Glomerular endothelial cell (primary cell): ENCODE results near the gene NPPB. TPM values are rescaled to one million over a fixed set of nuclear protein-coding genes. Genes with fewer than 3 reads are reported as not detected.
"Not testable (repeated sequence)": the region's sequence is repeated elsewhere in the genome, so short reads cannot be mapped to it uniquely, and the experiment has no call there.

Source experiments
- DNase-seq: peaks from one replicate; pipeline ENCODE4 v3.0.0-alpha.2; 2011; ENCODE audit warnings: low read depth, low spot score; ENCODE audit errors: extremely low read depth
- total RNA-seq: library from RNA; depleted of rRNA; stranded (reverse); fragments of >200 nt; gene quantifications from 2 replicates; pipeline ENCODE4 v1.2.3, GENCODE V29; 2015

The NPPB gene
- 0.34 and 1.5 TPM in 2 replicates for total RNA-seq

- no peak for DNase-seq
Observed at GRCh38 chr1:11858613-11858967, at the start of gene NPPB. TSS of gene NPPB (minus strand) at chr1:11858945. CDS start at chr1:11858833, 112 bp downstream.

DNA sequence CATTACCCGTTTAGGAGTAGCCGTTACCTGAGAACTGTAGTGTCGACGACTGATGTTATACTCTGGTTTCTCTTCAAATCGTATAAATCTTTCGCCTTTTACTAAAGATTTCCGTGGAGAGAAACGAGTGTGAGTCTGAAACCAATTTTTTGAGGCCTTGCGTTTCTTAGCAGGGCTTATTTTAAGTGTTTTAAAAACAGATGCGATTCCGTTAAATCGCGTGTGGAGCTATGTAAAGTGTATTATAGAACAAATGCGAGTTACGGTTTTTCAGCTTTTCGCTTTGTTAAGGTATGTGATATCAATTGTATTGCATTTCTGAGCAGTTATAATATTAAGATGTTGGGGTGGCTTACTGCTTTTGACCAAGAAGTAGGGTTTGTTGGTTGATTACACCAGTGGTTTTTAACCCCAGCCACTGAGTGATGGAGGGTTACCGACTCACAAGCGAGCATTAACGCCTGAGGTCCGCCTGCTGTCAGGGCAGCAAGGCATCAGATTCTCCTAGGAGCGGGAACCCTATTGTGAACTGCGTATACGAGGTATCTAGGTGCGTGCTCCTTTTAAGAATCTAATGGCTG lies 49.4 kb upstream of the NPPB start:
- peak; percentile 96 for DNase-seq

GRCh38 chr1:11907275-11908094 lies 48.7 kb upstream of the NPPB start:
- DNase-seq, result peak; percentile 91

DNA sequence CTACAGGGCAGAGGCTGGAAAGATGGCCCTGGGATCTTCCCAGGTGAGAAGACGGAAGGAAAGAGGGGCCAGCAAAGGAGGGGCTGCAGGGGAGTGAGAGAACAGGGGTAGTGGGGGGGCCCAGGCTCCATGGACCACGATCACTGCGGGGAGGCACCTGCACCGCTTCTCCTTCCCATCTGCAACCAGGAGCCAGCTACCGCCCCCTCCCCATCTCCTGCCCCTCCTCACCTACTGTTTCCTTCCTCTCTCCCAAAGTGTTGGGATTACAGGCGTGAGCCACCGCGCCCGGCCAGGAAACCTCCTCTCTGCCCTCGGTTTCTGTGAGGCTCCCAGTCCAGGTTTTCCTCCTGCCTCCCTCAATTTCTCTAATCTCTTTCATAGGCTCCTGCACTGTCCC lies 48.1 kb upstream of the NPPB start:
- DNase-seq, result no peak

- DNase-seq, result no peak
Observed at GRCh38 chr1:11904978-11905377, 46.2 kb upstream of the NPPB start.

DNA sequence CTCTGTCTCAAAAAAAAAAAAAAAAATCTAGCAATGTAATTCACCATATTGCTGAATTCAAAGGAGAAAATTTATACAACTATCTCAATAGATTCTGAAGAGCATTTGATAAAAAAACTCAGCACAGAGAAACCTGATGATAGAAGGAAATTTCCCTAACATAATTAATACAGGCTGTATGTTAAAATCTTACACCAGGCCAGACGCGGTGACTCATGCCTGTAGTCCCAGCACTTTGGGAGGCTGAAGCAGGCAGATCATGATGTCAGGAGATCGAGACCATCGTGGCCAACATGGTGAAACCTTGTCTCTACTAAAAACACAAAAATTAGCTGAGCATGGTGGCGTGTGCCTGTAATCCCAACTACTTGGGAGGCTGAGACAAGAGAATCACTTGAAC lies 45.4 kb upstream of the NPPB start:
- not testable (repeated sequence) for DNase-seq

DNA sequence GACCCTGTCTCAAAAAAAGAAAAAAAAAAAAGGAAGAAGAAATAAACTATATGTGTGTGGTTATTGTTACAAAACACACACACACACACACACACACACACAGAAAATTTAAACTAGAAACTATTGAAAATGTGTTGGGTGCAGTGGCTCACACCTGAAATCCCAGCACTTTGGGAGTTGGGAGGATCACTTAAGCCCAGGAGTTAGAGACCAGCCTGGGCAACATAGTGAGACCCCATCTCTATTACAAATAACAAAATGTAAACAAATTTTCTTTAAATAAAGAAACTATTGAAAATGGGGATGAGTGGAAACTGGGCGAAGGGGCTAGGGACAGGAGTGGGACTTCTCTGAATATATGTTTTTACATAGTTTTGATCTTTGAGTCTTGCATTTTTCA lies 44.5 kb upstream of the NPPB start:
- DNase-seq, result no peak

DNA sequence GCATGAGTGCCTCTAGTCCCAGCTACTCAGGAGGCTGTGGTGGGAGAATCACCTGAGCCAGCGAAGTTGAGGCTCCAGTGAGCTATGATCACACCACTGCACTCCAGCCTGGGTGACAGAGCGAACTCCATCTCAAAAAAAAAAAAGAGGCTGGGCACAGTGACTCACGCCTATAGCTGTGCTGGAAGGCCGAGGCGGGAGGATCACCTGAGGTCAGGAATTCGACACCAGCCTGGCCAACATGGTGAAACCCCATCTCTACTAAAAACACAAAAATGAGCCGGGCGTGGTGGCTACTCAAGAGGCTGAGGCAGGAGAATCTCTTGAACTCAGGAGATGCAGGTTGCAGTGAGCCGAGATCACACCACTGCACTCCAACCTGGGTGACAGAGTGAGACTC lies 42.7 kb upstream of the NPPB start:
- DNase-seq, result not testable (repeated sequence)

DNA sequence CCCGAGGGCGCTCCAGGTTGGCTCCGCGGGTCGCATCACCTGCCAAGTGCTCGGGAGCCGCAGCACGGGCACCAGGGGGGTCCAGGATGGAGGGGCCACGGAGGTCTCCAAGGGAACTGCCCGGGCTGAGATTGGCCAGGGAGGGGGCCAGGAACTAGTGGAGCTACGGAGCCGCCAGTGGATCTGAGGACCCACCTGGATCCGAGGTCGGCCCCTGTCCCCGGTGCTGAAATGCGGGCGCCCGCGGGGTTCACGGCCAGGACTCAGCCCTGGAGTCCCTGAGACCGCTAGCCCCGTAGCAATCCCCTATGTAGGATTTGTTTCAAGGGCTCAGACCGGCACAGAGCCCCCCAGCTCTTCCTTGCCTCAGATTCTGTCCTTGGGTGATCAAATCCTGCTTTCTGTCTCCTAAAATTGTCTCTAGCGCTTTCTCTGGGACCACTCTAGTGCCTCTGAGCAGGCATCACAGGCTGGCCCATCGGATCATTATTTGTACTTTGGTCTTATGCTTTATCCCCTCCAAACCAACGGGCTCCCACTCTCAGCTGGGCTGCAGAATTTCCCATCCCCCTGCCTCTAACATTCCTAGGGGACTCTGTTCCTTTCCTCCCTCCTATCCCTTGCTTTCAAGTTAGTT lies 40.2 kb upstream of the NPPB start:
- DNase-seq, result no peak

GRCh38 chr1:11898086-11898785 lies 39.5 kb upstream of the NPPB start:
- no peak for DNase-seq

- DNase-seq, result not testable (repeated sequence)
Observed at GRCh38 chr1:11894501-11894900, 35.8 kb upstream of the NPPB start.

- DNase-seq, result no peak
Observed at GRCh38 chr1:11893907-11894251, 35.1 kb upstream of the NPPB start.

DNA sequence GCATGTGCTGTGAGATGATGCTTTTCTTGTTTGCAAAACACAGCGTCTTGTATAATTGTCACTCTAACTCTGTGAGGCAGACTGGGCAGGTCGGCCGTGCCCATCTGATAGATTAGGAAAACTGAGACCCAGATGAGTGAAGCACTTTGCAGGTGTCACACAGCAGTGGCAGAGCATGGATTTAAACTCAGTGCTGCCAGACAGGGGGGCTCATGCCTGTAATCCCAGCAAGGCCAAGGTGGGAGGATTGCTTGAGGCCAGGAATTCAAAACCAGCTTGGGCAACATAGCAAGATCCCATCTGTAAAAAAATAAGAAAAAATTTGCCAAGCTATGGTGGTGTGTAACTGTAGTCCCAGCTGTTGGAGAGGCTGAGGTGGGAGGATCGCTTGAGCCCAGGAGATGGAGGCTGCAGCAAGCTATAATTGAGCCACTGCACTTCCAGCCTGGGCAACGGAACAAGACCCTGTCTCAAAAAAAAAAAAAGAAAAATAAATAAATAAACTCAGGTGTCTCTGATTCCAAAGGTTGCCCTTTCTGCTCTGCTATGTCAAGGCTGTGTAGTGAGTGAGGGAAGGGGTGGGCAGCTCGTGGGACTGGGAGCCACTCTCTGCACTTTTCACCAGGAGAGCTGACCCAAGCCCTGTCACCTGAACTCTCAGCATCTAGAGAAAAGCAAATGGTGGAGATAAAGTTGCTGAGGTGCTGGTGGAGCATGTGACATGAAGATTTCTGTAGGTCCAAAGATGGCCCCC lies 32.9 kb upstream of the NPPB start:
- no peak for DNase-seq

GRCh38 chr1:11888877-11889208 lies 30.1 kb upstream of the NPPB start:
- no peak for DNase-seq

DNA sequence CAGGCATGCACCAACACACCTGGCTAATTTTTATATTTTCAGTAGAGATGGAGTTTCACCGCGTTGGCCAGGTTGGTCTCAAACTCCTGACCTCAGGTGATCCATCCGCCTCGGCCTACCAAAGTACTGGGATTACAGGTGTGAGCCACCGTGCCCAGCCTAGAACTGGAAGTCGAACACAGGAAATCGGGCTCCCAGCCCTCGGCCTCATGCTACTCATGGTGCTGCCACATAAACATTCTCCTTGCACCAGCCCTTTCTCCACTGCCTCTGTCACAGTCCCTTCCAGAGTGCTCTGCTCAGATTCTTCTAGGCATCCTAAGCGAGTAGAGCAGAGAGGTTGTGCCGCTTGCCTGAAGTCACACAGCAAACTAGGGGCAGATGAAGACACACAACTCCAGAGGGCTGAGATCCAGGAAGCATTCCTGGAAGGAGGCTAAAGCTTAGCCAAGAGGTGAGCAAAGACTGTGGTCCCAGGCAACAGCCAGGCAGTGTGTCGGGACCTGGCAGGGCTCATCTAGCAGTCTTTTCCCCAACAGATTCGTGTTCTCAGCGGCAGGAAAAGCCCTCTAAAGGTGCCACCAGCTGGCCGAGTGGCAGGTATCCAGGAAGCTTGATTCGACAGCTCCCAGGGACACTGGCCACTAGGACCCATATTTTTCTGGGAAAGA lies 29.6 kb upstream of the NPPB start:
- DNase-seq, result no peak

DNA sequence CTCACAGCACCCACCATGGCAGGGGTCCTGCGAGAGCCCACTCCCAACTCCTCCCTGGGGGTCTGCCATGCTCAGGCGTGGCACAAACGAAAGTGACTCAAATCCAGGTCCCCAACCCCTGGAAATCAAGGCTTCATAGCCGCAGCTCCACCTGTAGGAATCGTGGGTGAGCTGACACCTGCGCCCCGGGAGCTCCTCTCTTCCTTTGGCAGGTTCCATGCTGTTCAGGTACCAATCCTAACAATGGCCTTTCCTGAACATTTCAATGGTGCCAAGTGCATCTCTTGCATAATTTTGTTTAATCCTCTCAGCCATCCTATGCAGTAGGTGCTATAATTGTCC lies 28.9 kb upstream of the NPPB start:
- no peak for DNase-seq

GRCh38 chr1:11886986-11887665 lies 28.4 kb upstream of the NPPB start:
- DNase-seq, result no peak

DNA sequence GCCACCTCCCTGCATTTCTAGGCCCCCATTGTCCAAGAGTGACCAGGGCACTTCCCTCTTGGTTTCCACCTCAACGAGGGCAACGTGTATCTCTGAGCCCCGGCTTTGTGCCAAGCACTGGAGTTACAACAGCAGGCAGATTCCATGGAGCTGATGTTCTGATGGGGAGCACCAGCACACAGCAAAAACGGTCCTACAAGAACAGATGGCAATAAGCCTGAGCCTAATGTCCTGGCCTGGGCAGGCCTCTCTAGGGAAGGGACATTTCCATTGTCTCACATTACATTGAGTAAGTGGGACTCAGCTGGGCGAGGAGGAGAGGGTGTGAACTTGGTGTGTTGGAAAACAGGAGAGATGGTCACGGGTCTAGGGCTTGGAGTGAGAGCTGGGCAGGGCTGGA lies 27.2 kb upstream of the NPPB start:
- no peak for DNase-seq

DNA sequence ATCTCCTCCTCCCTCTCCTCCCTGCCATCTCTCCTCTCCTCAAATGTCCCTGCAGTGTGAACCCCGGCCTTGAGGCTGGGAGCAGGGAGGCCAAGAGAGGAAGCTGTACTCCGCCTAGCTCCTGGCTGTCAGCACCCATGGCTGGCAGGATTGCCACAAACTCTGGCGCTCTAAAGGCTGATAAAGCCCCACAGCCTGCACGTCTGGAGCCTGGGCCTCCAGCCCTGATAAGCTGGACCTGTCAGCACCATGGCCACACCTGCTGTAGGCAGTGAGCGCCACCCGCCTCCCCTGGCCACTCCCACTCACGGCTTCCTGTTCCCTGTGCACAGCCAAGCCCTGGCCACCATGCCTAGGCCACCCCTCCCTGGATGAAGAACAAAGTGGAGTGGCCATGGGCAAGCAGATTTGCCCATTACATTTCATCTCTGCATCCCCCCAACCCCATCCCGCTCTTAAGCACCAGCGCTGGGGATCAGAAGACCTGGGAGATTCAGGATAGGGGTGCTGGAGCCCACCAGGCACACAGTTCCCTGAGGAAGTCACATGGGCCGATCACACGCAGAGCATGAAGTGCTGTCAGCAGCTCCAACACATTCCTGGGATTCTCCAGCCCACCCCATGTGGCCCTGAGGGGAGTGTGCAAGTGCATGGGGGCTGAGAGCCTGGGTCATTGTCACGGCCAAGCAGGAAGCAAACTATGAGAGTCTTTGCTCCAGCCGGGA lies 24.2 kb upstream of the NPPB start:
- DNase-seq, result no peak
